ENCODE measurements around the gene TAS2R20. TPM values are rescaled to one million over a fixed set of nuclear protein-coding genes. Genes with fewer than 3 reads are reported as not detected.

TAS2R20 gene
- polyA plus RNA-seq, 2 of the 4 experiments (the other 2 are of a cell fraction): 0.15 to 0.89 TPM

GRCh38 chr12:10968765-10969456 is 29.2 kb downstream of the TAS2R20 start (continued):
- TF ChIP-seq PBX3 (IDR thresholded peaks at IDR 0.05): no peak

GRCh38 chr12:10967409-10967808 is 30.7 kb downstream of the TAS2R20 start:
- no peak for DNase-seq (ENCODE audit: low read depth in 1 of 2, low spot score in 1 of 2)
- H3K4me3 ChIP-seq: no peak overlapping the region
- no peaks in the 10 kb centered on the region for H3K4me1 ChIP-seq
- no peaks in the 10 kb centered on the region for H3K9me3 ChIP-seq
- TF ChIP-seq ESRRA (IDR thresholded peaks at IDR 0.05; ENCODE audit: borderline replicate concordance, low read length) (no peak), KDM5A (IDR thresholded peaks at IDR 0.05) (no peak), MYC (IDR thresholded peaks at IDR 0.05; ENCODE audit: borderline replicate concordance, low read length) (no peak), ZSCAN20 (CRISPR knock-in tag; IDR thresholded peaks at IDR 0.05) (no peak), CBX2 (IDR thresholded peaks at IDR 0.05; ENCODE audit: borderline replicate concordance, low read depth) (no peak), NPAS2 (CRISPR knock-in tag; IDR thresholded peaks at IDR 0.05; ENCODE audit: borderline replicate concordance) (no peak), SMC3 (IDR thresholded peaks at IDR 0.05) (no peak), MAFK (IDR thresholded peaks at IDR 0.05; ENCODE audit: partially characterized antibody) (no peak), POLR2A (IDR thresholded peaks at IDR 0.05; ENCODE audit: low read length) (no peak), HMGXB4 (CRISPR knock-in tag; IDR thresholded peaks at IDR 0.05; ENCODE audit: borderline replicate concordance) (no peak), NR3C1 (IDR thresholded peaks at IDR 0.05) (no peak), RARB (CRISPR knock-in tag; IDR thresholded peaks at IDR 0.05) (no peak), HOXB13 (CRISPR knock-in tag; IDR thresholded peaks at IDR 0.05; ENCODE audit: low read depth) (no peak), ZNF302 (CRISPR knock-in tag; IDR thresholded peaks at IDR 0.05) (no peak), E2F6 (IDR thresholded peaks at IDR 0.05; ENCODE audit: borderline replicate concordance, low read depth) (no peak), TP53 (CRISPR knock-in tag; IDR thresholded peaks at IDR 0.05) (no peak), PHF8 (IDR thresholded peaks at IDR 0.05; ENCODE audit: borderline replicate concordance, low read depth) (no peak)
- no peak overlapping the region for H3K4me2 ChIP-seq
- ATAC-seq: no peak
- 78% methylated on average over 2 of the region's 2 CpGs for WGBS (ENCODE audit: missing lambda C conversion rate)
- no peak overlapping the region for H3K27ac ChIP-seq
- FAIRE-seq: no peak
- CTCF ChIA-PET: no interaction called here
- POLR2A ChIA-PET: no interaction called here

GRCh38 chr12:10966314-10966713 is 31.8 kb downstream of the TAS2R20 start:
- Histone ChIP-seq H3K4me1 (no peaks in the 10 kb centered on the region), H3K4me2 (no peak overlapping the region), H3K9me3 (no peaks in the 10 kb centered on the region), H3K4me3 (no peak overlapping the region), H3K27ac (no peak overlapping the region)
- ChIA-PET CTCF (no interaction called here), POLR2A (no interaction called here)
- DNase-seq (ENCODE audit: low read depth in 1 of 2, low spot score in 1 of 2): no peak
- no peak for TF ChIP-seq REST (IDR thresholded peaks at IDR 0.05)
- TF ChIP-seq GATA3 (IDR thresholded peaks at IDR 0.05; ENCODE audit: borderline replicate concordance): no peak
- TF ChIP-seq KDM5A (IDR thresholded peaks at IDR 0.05): no peak
- no peak for TF ChIP-seq PBX3 (IDR thresholded peaks at IDR 0.05)
- TF ChIP-seq CHD2 (IDR thresholded peaks at IDR 0.05; ENCODE audit: low read length, partially characterized antibody): no peak
- TF ChIP-seq CBX8 (IDR thresholded peaks at IDR 0.05): no peak
- no peak for TF ChIP-seq BCL3 (IDR thresholded peaks at IDR 0.05)
- TF ChIP-seq POLR2A (IDR thresholded peaks at IDR 0.05; ENCODE audit: low read length): no peak
- TF ChIP-seq HOXA7 (CRISPR knock-in tag; IDR thresholded peaks at IDR 0.05): no peak
- TF ChIP-seq CEBPB (IDR thresholded peaks at IDR 0.05): no peak
- no peak for ATAC-seq
- no peak for FAIRE-seq
